Panc1 (cell line): ENCODE results near the gene ADD1. TPM values are rescaled to one million over a fixed set of nuclear protein-coding genes. Genes with fewer than 3 reads are reported as not detected.

ENCODE experiments used
- ATAC-seq: fragments of 200-7000 bp; cut with Tn5 transposase; 2 replicates; pipeline ENCODE4 v1.9.1; 2020; ENCODE audit warnings: mild to moderate bottlenecking, moderate library complexity
- BruUV-seq: library from RNA; stranded (reverse); fragments of 400-500 nt; replicated peaks from 2 replicates; lab custom pipeline; 2021; lab: Mats Ljungman, UMichigan
- CTCF ChIA-PET: fragments of 300-600 bp; sonication (Branson Sonifier 250); formaldehyde crosslinking; loops from one replicate; lab custom pipeline; 2022; ENCODE audit warnings: antibody characterized with exemption; lab: Charles Lee
- POLR2A ChIA-PET: fragments of 300-600 bp; sonication (Branson Sonifier 250); formaldehyde crosslinking; loops from one replicate; lab custom pipeline; 2022; ENCODE audit warnings: antibody characterized with exemption; lab: Charles Lee
- DNase-seq: peaks from one replicate; pipeline ENCODE4 v3.0.0-alpha.2; 2010; ENCODE audit warnings: low read depth, low spot score
- H3K27ac ChIP-seq: 2 replicates; pipeline ENCODE4 v1.5.1; 2011; ENCODE audit warnings: mild to moderate bottlenecking, low read length, inconsistent platforms
- H3K27me3 ChIP-seq: fragments of 200-500 bp; sonication (Bioruptor generic); 2 replicates; pipeline ENCODE4 v1.6.0; 2014; ENCODE audit warnings: low read length, inconsistent platforms; ENCODE audit not compliant: control insufficient read depth, insufficient read depth
- H3K36me3 ChIP-seq: fragments of 200-500 bp; sonication (Bioruptor generic); 2 replicates; pipeline ENCODE4 v1.5.1; 2014; ENCODE audit warnings: inconsistent platforms, mild to moderate bottlenecking, low read length, moderate library complexity; ENCODE audit not compliant: control insufficient read depth, insufficient read depth
- H3K4me1 ChIP-seq: 2 replicates; pipeline ENCODE4 v1.5.1; 2011; ENCODE audit warnings: inconsistent platforms, mild to moderate bottlenecking, low read length, moderate library complexity; ENCODE audit not compliant: control insufficient read depth, insufficient read depth
- H3K4me3 ChIP-seq, 2 experiments: 2 replicates each; pipeline ENCODE4 v1.5.1; 2011 to 2012; ENCODE audit warnings: low read depth in 2 of 2, low read length in 2 of 2, mild to moderate bottlenecking in 2 of 2, inconsistent platforms in 1 of 2, moderate library complexity in 1 of 2
- H3K9me3 ChIP-seq: fragments of 200-500 bp; sonication (Bioruptor generic); 2 replicates; pipeline ENCODE4 v1.5.1; 2014; ENCODE audit warnings: low read depth, mild to moderate bottlenecking, inconsistent platforms, low read length, moderate library complexity; ENCODE audit not compliant: control insufficient read depth, insufficient read depth
- CTCF ChIP-seq: fragments of 450-650 bp; IDR thresholded peaks from 2 replicates; pipeline ENCODE4 v1.5.1; 2017; ENCODE audit warnings: mild to moderate bottlenecking
- POLR2AphosphoS5 ChIP-seq: IDR thresholded peaks from 2 replicates; pipeline ENCODE4 v1.6.1; 2012; ENCODE audit warnings: mild to moderate bottlenecking, low read depth, low read length, moderate library complexity
- REST ChIP-seq, 2 experiments: IDR thresholded peaks; 2 replicates each; pipeline ENCODE4 v1.6.1; 2011 to 2012; ENCODE audit warnings: low read depth in 2 of 2, control low read depth in 1 of 2, low read length in 1 of 2, mild to moderate bottlenecking in 1 of 2, moderate library complexity in 1 of 2; ENCODE audit not compliant: insufficient read depth in 1 of 2
- SIN3A ChIP-seq: IDR thresholded peaks from 2 replicates; pipeline ENCODE4 v1.6.1; 2012; ENCODE audit warnings: low read depth, mild to moderate bottlenecking, low read length, moderate library complexity, borderline replicate concordance; ENCODE audit not compliant: insufficient read depth
- TCF7L2 ChIP-seq: IDR thresholded peaks from 2 replicates; pipeline ENCODE4 v1.6.1; 2011; ENCODE audit warnings: mild to moderate bottlenecking, low read depth, low read length, inconsistent platforms
- in situ Hi-C: cut with HindIII; loops from 2 replicates; pipeline ENCODE4 v1.10.0; 2016; ENCODE audit warnings: low sequenced_read_pairs, low pct_unique_long_range_greater_than_20kb
- intact Hi-C: fragments of 100-400 bp; cut with micrococcal nuclease; formaldehyde crosslinking; loops from one replicate; pipeline ENCODE4 v1.10.0; 2022; ENCODE audit not compliant: unreplicated experiment
- total RNA-seq: library from RNA; stranded (reverse); gene quantifications from one replicate; pipeline ENCODE4 v1.2.1, GENCODE V29; 2021; ENCODE audit not compliant: unreplicated experiment

The ADD1 gene
- total RNA-seq, 1 experiment from 2014 or later: 158 TPM

- H3K27ac ChIP-seq: no peak overlapping the region
Observed at GRCh38 chr4:2852481-2852921, 8.9 kb downstream of the ADD1 start.

DNA sequence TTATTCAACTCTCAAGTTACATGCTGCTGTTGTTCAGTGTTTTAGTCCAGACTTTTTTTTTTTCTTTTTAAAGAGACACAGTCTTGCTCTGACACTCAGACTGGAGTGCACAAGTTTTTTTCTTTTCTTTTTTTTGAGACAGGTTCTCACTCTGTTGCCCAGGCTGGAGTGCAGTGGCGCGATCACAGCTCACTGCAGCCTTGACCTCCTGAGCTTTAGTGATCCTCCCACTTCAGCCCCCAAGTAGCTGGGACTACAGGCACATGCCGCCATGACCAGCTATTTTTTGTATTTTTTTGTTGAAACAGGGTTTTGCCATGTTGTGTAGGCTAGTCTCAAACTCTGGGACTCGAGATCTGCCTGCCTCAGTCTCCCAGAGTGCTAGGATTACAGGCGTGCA lies 11.9 kb downstream of the ADD1 start:
- Histone ChIP-seq H3K4me1 (peaks cover 17% of the 10 kb centered on the region), H3K27ac (no peak overlapping the region), H3K27me3 (no peaks in the 10 kb centered on the region), H3K4me3 (no peak overlapping the region), H3K36me3 (no peaks in the 10 kb centered on the region; the same call in 1 of the 2 replicates), H3K9me3 (no peaks in the 10 kb centered on the region)
- in situ Hi-C loops: no loop called here
- ATAC-seq: no peak
- intact Hi-C loops: no loop called here
- TF ChIP-seq REST (IDR thresholded peaks at IDR 0.05; ENCODE audit: insufficient read depth in 1 of 2, low read depth in 2 of 2, low read length in 1 of 2): no peak
- no peak for TF ChIP-seq TCF7L2
- no peak for TF ChIP-seq POLR2AphosphoS5
- TF ChIP-seq SIN3A: no peak
- no TSS peak for BruUV-seq
- no peak for DNase-seq
- ChIA-PET CTCF (no interaction called here), POLR2A (no interaction called here)

More at GRCh38 chr4:2852481-2852921, 8.9 kb downstream of the ADD1 start:
- H3K27me3 ChIP-seq: no peaks in the 10 kb centered on the region
- no peaks in the 10 kb centered on the region; the same call in 1 of the 2 replicates for H3K36me3 ChIP-seq
- H3K4me1 ChIP-seq: no peaks in the 10 kb centered on the region; the same call in none of the 2 replicates
- in situ Hi-C loops (no loop called here), intact Hi-C loops (no loop called here)
- ChIA-PET POLR2A (no interaction called here), CTCF (no interaction called here)
- ATAC-seq: no peak
- no peak overlapping the region for H3K4me3 ChIP-seq
- H3K9me3 ChIP-seq: no peaks in the 10 kb centered on the region
- no peak for DNase-seq
- no peak for TF ChIP-seq CTCF
- TF ChIP-seq TCF7L2: no peak
- TF ChIP-seq POLR2AphosphoS5: no peak
- TF ChIP-seq SIN3A: no peak
- no peak for TF ChIP-seq REST (IDR thresholded peaks at IDR 0.05; ENCODE audit: insufficient read depth in 1 of 2, low read depth in 2 of 2, low read length in 1 of 2)
- BruUV-seq: no TSS peak
